Left renal cortex interstitium (tissue), 4 donors: ENCODE data around the gene EDEM3. TPM values are rescaled to one million over a fixed set of nuclear protein-coding genes. Genes with fewer than 3 reads are reported as not detected.
"Not testable (repeated sequence)": the region's sequence is repeated elsewhere in the genome, so short reads cannot be mapped to it uniquely, and the experiment has no call there.

Experiments
- DNase-seq, 4 donors: peaks; one replicate each; pipeline ENCODE4 v3.0.0-alpha.2; 2013; ENCODE audit warnings: low read depth in 4 of 4, low spot score in 2 of 4, missing footprints in 1 of 4
- polyA plus RNA-seq, 4 donors: library from polyadenylated mRNA; unstranded; fragments of 120-200 nt; gene quantifications; one replicate each; pipeline ENCODE4 v1.2.1, GENCODE V29; 2013; ENCODE audit not compliant: insufficient read length in 4 of 4

Gene EDEM3, protein sequence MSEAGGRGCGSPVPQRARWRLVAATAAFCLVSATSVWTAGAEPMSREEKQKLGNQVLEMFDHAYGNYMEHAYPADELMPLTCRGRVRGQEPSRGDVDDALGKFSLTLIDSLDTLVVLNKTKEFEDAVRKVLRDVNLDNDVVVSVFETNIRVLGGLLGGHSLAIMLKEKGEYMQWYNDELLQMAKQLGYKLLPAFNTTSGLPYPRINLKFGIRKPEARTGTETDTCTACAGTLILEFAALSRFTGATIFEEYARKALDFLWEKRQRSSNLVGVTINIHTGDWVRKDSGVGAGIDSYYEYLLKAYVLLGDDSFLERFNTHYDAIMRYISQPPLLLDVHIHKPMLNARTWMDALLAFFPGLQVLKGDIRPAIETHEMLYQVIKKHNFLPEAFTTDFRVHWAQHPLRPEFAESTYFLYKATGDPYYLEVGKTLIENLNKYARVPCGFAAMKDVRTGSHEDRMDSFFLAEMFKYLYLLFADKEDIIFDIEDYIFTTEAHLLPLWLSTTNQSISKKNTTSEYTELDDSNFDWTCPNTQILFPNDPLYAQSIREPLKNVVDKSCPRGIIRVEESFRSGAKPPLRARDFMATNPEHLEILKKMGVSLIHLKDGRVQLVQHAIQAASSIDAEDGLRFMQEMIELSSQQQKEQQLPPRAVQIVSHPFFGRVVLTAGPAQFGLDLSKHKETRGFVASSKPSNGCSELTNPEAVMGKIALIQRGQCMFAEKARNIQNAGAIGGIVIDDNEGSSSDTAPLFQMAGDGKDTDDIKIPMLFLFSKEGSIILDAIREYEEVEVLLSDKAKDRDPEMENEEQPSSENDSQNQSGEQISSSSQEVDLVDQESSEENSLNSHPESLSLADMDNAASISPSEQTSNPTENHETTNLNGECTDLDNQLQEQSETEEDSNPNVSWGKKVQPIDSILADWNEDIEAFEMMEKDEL
- polyA plus RNA-seq = 10 to 100 TPM; 30.2 to 39.9 (median 32.8) TPM

DNA sequence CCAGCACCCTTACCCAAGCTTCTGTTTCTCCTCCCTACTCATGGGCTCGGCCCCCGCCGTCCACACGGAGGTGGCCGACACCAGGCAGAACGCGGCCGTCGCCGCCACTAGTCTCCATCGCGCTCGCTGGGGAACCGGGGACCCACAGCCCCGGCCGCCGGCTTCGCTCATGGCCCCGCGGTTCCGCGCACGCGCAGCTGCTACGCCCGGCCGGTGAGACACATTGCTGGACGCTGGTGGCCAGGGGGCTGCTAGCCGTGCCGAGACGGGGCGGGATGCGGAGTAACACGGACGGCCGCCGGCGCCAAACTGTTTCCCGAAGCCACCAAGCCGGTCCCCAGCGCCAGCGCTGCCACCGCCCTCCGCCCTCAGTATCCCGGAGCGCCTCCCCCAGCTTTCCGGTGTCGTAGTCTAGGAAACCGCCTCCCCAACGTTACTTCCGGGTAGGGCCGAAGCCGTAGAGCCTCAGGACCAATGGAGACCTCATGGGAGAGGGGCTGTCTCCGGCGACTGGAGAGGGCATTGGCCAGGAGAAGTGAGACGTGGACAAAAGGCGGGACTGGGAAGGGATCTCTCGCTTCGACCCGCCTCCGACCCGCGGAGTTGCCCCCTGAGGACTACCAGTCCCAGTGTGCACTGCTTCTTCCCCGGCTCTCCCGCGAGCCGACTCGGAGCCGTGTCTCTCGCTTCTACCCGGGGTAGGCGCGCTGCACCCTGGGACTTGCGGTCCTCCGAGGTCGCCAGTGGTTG, at the start of gene EDEM3:
EDEM3 (minus strand) TSS at position 383 of the 750 bp plus-strand sequence; CDS start at position 171, 212 bp downstream.
- peak; percentile 93 to 97 (median 96) for DNase-seq

GRCh38 chr1:184804220-184804619, 49.6 kb upstream of the EDEM3 start:
- no peak for DNase-seq

DNA sequence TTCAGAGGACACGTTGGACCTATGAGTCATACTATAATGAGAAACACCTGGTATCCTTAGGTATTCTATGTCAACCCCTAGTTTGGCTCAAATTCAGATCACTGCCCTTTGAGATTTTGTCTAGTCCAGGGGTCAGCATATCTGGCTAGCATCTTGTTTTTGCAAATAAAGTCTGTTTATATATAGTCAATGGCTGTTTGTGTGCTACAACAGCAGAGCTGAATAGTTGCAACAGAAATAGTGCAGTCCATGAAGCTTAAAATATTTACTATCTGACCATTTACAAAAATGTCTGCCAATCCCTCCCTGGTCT, 48.5 kb upstream of the EDEM3 start:
- DNase-seq = no peak

DNA sequence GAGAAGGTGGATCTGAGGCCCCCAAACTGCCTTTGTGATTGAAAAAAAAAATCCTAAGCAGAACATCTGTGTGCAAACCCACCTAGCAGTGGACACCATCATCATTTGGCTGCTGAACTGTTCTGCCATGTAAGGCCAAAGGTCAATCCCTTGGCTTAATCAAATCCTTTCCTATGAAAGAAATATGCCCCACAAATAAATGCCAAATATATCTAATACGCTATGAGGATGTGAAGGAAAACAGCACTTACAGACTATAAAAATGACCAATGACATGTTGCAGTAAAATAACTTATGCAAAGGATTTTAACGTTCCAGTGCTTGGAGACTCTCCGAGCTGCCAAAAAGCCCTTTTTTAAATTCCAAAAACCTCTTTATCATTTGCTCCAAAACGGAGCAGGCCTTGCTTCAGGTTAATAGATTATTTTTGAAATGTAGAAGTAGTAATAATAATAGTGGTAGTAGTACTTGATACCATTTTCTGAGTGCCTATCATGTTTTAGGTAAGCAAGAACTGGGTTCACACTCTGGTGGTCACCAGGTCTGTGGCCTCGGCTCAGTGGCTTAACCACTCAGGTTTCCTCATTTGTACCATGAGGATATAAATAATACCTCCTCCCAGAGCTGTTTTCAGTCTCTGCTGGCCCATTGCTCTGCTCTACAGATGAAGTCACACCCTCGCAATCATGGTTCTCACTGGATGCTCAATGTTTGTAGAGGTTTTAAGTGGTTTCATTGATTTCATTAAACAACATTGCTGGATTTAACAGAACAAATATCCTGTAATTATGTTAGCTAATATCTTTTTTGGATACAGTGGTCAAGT, 47.9 kb upstream of the EDEM3 start:
- no peak for DNase-seq

DNA sequence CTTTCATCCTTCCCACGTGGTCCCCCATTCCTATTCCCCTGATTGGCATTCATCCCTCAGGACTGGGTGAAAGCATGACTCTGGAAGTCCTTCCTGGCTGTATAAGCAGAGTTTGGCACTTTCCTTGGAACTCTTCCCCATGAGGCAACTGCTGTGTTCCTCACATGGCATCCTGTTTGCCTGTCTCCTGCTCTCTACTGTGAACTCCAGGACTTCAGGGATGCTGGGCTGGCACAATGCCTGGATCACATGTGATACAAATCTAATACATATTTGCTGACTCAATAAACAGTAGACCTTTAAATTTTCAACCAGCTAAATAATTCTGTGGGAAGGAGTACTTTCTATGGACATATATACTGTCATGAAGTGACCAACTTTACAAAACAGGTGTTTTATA, 46.8 kb upstream of the EDEM3 start:
- DNase-seq = no peak

DNA sequence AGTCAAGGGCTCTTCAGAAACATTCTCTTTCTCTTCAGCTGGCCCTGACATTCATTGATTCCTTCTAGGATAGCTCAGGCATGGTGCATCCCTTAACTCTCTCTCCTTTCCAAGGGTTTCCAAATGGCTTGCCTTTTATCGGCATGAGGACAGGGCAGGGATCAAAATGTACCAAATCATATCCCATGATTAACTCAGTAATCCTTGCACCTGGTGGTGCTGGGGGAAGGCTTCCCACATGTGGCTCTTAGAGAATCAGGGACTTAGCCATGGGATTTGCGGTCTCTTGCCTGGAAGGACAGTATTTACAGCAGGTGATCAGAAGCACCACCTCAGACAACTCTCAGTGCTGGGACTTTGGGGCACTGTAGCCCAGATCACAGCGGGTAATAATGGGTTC, 46.2 kb upstream of the EDEM3 start:
- DNase-seq = no peak

- DNase-seq = no peak
Observed at GRCh38 chr1:184793967-184794366, 39.3 kb upstream of the EDEM3 start.

GRCh38 chr1:184792450-184792969, 37.9 kb upstream of the EDEM3 start:
- no peak for DNase-seq

- no peak for DNase-seq
Observed at GRCh38 chr1:184791550-184791900, 36.9 kb upstream of the EDEM3 start.

DNA sequence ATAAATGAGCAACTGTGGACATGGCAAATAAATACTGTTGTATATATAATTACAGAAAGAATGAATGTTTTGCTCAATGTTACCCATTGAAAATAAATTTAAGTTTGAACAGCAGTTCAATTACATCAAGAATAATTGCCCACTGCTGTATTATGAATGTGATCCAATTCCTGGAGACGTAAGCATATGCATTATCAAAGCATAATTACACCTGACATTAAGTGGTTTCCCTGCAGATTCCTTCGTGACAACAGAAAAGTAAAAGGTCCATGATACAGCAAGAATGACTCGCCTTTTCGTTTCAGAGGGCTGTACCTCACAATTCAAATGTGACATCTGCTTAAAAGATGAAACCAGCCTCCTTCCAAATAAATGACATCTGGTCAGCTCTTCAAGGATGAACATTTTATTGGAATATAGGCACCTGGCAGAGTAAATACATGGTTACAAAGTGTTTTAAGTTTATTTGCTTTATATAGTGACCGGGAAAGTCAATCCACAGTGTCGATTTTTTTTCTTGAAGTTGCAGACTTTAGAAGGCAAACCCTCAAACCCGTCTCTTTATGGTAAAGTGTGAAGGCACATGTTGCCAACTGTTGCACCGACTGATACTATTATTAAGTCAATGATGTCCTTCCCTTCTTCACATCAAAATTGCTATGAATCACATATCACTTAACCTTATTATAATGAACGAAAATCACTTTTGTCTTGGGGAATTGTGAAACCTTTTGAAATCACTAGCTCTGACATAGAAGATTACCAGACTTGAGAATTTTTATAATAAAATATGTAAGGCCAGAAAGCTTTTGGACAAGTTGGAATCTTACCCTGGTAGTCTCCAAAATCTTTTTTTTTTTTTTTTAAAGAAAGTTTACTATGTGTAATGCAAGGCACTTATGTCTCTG, 36.2 kb upstream of the EDEM3 start:
- no peak for DNase-seq

- no peak for DNase-seq
Observed at GRCh38 chr1:184789884-184790283, 35.2 kb upstream of the EDEM3 start.

DNA sequence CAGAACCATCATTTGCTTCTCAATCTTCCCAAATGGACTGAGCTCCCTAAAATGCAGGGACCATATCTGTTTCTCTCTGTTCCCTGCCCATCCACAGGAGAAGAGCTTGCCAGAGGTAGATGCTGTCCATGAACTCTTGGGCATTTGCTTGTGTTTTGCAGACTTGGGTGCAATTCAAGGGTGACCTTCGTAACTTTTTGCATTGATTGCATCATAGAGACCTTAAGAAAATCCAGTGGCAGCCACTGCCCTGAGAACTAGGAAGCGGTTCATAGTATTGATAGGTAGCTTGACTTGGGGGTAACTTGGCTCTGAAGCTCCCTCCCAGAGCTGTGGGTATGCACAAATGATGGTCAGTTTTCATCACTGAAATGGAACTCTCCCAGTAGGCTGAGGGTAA, 34.3 kb upstream of the EDEM3 start:
- no peak for DNase-seq

DNA sequence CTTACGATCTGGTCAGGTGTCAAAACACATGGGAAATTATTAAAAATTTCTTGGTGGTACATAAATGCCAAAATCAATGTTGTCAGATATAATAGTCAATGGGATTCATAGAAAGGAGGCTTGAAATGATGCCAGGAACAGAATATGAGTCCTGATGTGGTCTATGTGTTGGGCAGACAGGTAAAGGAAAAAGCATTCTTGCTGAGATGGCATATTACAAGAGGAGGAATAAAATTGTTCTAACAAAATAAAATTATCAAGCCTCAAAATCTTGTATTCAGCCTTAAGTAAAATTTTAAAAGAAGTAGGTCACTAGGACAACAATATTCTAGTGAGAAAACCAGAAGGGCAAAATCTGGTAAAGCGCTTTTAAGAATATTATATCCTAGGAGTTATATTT, 30.9 kb upstream of the EDEM3 start:
- no peak for DNase-seq

DNA sequence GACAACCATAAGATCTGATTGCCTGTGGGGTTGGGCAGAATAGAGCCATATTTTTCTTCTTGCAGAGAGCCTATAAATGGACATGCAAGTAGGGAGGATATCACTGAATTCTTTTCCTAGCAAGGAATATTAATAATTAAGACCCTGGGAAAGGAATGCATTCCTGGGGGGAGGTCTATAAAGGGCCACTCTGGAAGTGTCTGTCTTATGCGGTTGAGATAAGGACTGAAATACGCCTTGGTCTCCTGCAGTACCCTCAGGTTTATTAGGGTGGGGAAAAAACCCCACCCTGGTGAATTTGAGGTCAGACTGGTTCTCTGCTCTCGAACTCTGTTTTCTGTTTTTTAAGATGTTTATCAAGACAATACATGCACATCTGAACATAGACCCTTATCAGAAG, 29.1 kb upstream of the EDEM3 start:
- not testable (repeated sequence) for DNase-seq

- no peak for DNase-seq
Observed at GRCh38 chr1:184781941-184782340, 27.3 kb upstream of the EDEM3 start.

DNA sequence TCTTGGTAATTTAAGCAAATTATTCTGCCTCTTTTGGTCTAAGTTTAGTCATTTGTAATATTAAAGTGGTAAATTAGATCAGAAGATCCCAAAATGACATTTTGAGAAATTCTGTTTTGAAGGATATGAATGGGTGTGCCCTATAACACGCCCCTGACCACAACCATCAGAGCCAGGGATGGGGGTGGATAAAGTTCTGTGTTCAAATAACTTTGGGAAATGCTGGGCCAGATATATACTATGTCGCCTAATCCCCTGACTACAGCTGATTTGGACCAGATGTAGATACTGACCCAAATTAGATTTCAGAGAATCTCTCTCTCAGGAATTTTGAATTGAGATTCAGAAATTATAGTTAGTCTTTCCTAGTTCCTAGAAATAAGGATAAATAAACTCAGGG, 21.2 kb upstream of the EDEM3 start:
- no peak for DNase-seq

DNA sequence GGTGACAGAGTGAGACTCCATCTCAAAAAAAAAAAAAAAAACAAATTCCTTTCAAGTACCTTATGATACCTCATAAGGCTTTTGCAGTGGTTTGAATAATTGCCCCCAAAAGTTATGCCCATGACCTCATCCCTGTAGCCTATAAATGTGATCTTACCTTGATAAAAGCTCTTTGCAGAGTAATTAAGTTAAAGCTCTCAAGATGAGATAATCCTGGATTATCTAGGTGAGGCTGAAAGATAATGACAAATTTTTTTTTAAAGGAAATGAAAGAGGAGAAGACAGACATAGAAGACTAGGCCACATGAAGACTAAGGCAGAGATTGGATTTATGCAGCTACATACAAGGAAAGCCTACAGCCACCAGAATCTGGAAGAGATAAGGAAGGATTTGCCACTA, 20.7 kb upstream of the EDEM3 start:
- DNase-seq = no peak

DNA sequence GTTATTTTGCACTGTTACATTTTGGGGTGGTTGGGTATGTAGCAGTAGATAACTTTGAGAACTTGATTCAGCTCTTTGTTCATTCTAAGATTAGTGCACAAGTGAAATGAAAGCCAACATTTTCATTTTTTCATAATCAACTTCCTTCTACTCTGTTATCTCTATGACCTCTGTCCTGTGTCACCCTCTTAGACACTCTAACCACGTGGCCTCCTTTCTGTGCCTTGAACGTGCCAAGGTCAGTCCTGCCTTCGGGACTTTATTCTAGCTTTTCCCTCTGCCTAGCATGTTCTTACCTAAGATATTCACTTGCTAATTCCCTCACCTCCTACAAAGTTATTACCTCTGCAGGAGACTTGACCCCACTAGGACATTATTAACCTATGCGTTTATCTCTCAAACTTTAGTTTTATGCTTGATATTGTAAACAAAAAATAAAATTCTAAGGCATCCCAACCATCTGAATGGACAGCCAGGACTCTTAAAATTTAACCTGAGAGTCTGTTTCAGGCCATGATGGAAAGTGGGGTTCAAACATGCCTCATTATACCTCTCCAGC, 19.2 kb upstream of the EDEM3 start:
- DNase-seq = no peak
